DOHH2 (cell line): Measurements from ENCODE around the gene FMNL2.

ENCODE experiments used
- EZH2phosphoT487 ChIP-seq: fragments of 200-600 bp; sonication (generic); IDR thresholded peaks from 2 replicates; pipeline ENCODE4 v1.6.1; 2017; ENCODE audit warnings: borderline replicate concordance, mild to moderate bottlenecking, antibody characterized with exemption, low read length, moderate library complexity, mixed read lengths
- TF ChIP-seq, protein P1 (sequence below): fragments of 200-600 bp; sonication (generic); IDR thresholded peaks from one replicate; pipeline ENCODE4 v1.5.1; 2014; ENCODE audit warnings: antibody characterized with exemption, mild to moderate bottlenecking, low read depth, low read length; ENCODE audit not compliant: poor library complexity, severe bottlenecking

DNA sequence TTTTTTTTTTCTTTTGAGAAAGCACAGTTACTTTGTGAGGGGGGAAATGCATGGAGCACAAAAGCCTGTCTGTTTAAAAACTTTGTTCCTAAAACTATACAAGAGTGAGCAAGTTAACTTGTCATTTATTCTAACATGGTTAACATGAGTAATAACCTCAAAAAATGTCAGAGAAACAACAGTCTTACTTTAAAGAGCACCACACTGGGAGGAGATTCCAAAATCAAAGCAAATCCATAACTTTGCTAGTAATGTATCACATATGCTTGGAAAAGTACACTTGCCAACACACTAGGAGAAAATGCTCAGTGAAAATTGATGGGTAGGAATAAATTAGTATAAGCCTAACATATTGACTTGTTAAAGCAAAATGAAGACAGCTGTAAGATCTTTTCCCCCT is 225.2 kb downstream of the FMNL2 start:
- TF ChIP-seq, protein P1, sequence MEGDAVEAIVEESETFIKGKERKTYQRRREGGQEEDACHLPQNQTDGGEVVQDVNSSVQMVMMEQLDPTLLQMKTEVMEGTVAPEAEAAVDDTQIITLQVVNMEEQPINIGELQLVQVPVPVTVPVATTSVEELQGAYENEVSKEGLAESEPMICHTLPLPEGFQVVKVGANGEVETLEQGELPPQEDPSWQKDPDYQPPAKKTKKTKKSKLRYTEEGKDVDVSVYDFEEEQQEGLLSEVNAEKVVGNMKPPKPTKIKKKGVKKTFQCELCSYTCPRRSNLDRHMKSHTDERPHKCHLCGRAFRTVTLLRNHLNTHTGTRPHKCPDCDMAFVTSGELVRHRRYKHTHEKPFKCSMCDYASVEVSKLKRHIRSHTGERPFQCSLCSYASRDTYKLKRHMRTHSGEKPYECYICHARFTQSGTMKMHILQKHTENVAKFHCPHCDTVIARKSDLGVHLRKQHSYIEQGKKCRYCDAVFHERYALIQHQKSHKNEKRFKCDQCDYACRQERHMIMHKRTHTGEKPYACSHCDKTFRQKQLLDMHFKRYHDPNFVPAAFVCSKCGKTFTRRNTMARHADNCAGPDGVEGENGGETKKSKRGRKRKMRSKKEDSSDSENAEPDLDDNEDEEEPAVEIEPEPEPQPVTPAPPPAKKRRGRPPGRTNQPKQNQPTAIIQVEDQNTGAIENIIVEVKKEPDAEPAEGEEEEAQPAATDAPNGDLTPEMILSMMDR, result no peak
- TF ChIP-seq EZH2phosphoT487, result no peak
